GM18502 (cell line): Measurements from ENCODE around the gene POLG2.
A peak's percentile ranks its signal among the peaks of the same experiment; 100 is the strongest.

Experiments
- ATAC-seq: cut with Tn5 transposase; IDR thresholded peaks from one replicate; pipeline ENCODE4 v1.9.1; 2021; ENCODE audit warnings: mild to moderate bottlenecking; ENCODE audit not compliant: unreplicated experiment, poor library complexity

The POLG2 gene

GRCh38 chr17:64496786-64497564 lies at the start of gene POLG2:
Gene POLG2 (minus strand): TSS chr17:64497054. CDS start chr17:64496968, 86 bp downstream.
- peak; percentile 86 for ATAC-seq

GRCh38 chr17:64544742-64545141 lies 47.9 kb upstream of the POLG2 start:
- ATAC-seq, result no peak

DNA sequence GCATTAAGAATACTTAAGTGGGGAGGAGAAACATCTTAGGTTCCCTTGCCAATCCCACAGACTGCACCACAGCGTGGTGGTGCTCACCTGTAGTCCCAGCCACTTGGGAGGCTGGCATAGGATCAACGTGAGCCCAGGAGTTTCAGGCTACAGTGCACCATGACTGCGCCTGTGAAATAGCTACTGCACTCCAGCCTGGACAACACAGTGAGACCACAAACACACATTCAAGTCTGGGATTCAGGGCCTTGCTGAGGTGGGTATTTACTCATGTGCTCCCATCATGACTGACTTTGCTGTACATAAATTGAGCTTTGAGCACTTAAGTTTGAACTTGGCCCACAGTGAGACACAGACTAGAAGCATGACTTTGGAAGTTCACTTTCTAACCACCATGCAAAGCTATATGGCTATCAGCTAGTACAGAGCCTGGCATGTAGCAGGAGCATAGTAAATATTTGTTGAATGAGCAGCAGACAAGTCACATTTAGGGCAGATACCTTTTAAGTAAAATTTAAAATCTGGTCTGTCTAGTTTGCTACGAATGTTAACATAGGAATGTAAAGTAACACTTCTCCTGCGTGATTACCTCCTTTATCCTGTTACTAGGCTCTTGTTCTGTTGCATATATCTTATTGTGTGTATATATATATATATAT lies 43.4 kb upstream of the POLG2 start:
- no peak for ATAC-seq

DNA sequence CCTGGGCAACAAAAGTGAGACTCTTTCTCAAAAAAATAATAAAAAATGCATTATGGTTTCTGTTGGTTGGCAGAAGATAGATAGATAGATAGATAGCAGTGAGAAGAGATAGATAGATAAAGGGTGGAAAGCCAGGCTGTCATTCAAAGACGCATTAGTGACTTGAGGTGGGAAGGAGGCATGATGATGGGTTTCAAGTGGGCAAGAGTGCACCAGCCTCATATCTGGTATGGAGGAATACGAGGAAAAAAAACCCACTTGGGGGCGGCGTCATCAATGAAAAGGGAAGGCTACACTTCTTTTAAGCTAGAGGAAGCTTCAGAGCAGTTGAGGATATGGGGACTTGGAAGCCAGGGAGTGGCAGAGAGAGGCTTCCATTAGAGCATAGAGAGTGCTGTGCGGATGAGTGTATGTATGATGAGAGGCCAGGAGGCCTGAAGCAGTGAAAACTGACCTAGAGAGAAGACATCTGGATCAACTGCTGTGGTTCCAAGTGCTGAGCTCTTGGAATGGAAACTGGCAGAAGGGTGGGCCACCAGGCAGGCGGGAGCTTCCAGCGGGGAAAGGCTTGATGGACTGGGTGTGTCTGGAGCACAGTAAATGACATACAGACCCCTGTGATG lies 41.8 kb upstream of the POLG2 start:
- ATAC-seq, result no peak

DNA sequence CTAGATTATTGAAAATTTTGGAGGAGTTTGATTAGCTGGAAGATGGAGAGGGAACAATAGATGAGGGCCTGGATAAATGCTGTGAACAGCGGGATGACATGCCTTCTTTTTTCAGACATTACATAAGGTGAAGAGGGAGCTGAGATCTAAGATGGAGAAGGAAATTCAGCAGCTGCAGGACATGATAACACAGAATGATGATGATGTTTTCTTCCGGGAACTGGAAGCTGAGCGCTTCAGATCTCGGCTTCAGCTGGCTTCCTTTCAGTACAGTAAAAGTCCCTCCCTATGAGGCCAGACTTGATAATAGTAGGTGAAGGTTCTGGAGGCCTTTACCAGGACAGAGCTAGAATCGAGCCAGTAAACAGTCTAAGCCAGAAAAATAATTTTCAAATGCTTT lies 40.6 kb upstream of the POLG2 start:
- no peak for ATAC-seq

GRCh38 chr17:64536913-64537312 lies 40.1 kb upstream of the POLG2 start:
- no peak for ATAC-seq

- ATAC-seq, result no peak
Measured at GRCh38 chr17:64535357-64535756, 38.5 kb upstream of the POLG2 start.

- ATAC-seq, result no peak
Measured at GRCh38 chr17:64534187-64534586, 37.3 kb upstream of the POLG2 start.

GRCh38 chr17:64533784-64534183 lies 36.9 kb upstream of the POLG2 start:
- no peak for ATAC-seq

GRCh38 chr17:64532409-64532808 lies 35.6 kb upstream of the POLG2 start:
- ATAC-seq, result no peak

DNA sequence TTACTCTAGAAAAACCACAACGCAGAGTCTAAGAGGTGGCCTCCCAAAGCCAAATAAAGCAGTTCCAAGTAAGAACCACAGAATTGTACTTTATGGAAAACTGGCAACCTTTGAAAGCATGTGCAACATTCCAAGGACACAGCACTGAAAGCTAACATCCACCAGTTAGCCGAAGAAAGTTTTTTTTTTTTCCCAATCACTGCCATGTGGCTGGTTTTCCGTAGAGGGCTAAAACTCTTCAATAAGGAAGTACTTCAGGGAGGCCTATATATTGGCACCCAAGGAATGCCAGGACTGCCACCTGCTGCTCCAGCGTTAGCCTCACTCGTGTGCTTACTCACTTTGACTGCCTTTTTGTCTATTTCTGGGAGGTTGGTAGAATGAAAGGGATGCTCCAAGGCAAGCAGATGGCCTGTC lies 35.1 kb upstream of the POLG2 start:
- ATAC-seq, result no peak

- no peak for ATAC-seq
Measured at GRCh38 chr17:64529221-64529620, 32.4 kb upstream of the POLG2 start.

- no peak for ATAC-seq
Measured at GRCh38 chr17:64527914-64528313, 31.1 kb upstream of the POLG2 start.

- ATAC-seq, result no peak
Measured at GRCh38 chr17:64520359-64520758, 23.5 kb upstream of the POLG2 start.

DNA sequence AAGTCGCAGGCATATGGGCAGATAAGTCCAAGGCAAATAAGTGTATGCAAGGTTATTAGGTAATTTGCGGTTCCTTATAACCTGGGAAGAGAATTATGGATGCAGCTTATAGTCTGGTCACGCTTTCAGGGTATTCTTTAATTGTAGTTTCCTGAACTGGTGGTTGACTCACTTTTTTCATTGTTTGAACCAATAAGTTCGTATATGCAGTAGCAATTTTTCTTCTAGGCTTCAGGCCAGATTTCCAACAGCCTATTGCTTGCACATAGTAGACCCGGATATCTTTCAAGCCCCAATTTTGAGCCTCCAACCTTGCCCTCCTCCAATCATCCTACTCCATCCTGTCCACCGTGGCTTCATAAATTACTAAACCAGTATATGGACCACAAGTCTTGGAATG lies 22.7 kb upstream of the POLG2 start:
- ATAC-seq, result no peak

DNA sequence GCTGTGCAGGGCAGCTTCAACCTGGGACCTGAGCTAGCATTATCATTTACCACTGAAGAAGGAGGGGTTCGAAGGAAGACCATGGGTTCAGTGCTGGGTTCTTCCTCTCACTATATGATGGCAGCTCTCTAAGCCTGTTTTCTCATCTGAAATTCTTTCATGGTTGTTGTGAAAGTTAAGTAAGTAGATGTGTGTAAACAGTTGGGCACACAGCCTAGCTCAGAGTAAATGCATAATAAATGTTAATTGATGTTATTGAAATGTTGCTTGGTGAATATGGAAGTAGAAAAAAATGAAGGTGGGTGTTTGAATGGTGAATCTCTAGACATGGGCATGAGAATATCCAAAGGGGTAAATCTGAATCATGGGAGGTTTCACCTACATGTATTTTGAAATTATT lies 19.0 kb upstream of the POLG2 start:
- no peak for ATAC-seq

- no peak for ATAC-seq
Measured at GRCh38 chr17:64515419-64515818, 18.6 kb upstream of the POLG2 start.

- ATAC-seq, result no peak
Measured at GRCh38 chr17:64509179-64509578, 12.3 kb upstream of the POLG2 start.

- no peak for ATAC-seq
Measured at GRCh38 chr17:64508683-64509082, 11.8 kb upstream of the POLG2 start.

DNA sequence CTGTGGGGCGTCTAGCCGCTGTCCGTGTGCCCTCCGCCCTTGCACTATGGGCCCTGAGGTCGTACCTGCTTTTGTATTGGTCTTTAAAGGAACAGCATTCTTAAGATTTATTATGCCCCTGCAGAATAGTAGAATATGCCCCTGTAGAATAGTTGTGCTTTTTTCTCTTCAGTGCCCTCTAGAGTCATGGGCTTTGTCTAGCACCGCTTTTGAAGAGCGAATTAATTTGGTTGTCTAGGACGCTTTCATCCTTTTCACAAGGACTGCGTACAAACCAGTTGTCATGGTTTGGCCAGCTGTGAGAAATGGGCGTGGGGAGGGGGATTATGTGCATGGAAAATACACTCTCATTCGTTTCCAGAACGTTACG lies 10.5 kb upstream of the POLG2 start:
- peak; percentile 21 for ATAC-seq

DNA sequence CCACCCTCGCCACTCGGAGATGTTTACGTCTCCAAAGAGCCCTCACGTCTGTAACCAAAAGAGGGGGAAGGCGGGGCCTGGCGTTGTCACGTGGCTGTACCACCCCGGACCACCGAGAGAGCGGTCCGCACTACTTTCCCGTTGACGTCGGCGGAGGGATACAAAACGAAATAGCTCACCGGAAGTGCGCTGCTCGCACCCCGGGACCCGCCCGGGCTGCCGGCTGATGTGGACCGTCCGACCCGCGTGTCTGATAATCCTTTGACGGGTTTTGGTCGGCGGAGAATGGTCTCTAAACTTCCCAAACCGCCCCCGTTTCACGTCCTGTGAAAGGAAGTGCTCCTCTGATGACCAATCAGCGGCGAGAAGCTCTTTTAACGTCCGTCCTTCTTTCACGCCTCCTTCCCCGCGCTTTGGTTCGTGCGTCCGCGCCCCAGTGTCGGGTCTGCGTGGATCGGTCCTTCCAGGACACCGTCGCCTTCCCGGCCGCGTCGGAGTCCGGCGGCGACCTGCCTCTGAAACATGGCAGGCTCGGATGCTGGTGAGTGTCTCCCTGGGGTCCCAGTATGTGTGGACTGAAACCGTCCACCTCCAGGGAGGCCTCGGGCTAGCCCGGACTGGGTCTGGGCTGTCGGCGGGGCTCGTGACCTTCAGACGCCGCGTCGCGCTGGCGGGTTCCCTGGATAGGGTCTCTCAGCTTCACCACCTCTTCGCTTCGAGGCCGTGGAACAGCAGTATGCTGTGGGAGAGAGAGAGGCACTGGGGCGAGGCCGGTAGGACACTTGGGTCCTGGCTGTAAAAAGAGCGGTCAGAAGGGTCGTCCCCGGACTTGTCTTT lies 9.9 kb upstream of the POLG2 start, which contains the start of gene CEP95:
TSS of gene CEP95 (plus strand) at position 402 of the 837 bp plus-strand sequence. CDS start at position 523, 121 bp downstream.
- peak; percentile 67 for ATAC-seq
